ENCODE data around the gene DOCK9.

- TF ChIP-seq CTCF (conservative IDR thresholded peaks at IDR 0.05 in 1 of 2, IDR thresholded peaks at IDR 0.05 in 1 of 2; ENCODE audit: extremely low read depth in 1 of 2, insufficient read depth in 1 of 2, low read depth in 1 of 2, low read length in 2 of 2) (no peak), EZH2 (IDR thresholded peaks at IDR 0.05; ENCODE audit: borderline replicate concordance, low read length) (no peak)
Measured at GRCh38 chr13:98823442-98823841, 154.4 kb downstream of the DOCK9 start.

Data from mammary epithelial cell (primary cell).